ENCODE data around the gene TRAPPC2L. TPM values are rescaled to one million over a fixed set of nuclear protein-coding genes. Genes with fewer than 3 reads are reported as not detected.

The TRAPPC2L gene
- total and polyA plus RNA-seq, 3 donors from 2014 or later, result 58.3 to 216 (median 59.8) TPM

- H3K27ac ChIP-seq, result no peak overlapping the region
- no peaks in the 10 kb centered on the region for H3K36me3 ChIP-seq (ENCODE audit: low read depth, missing control alignments)
- no peak overlapping the region for H3K4me3 ChIP-seq
- H3K9me3 ChIP-seq, result no peaks in the 10 kb centered on the region
- intact Hi-C loops (cut with DNase I; ENCODE audit: low total_unique reads), result no loop called here
- no peak for TF ChIP-seq POLR2A (IDR thresholded peaks at IDR 0.05)
- no peak for TF ChIP-seq CTCF (IDR thresholded peaks at IDR 0.05)
- no peak for DNase-seq
- H3K4me1 ChIP-seq, result peaks cover 20% of the 10 kb centered on the region
- WGBS, 2 donors, result 84 to 100% methylated on average over 4 to 16 of the region's 16 CpGs
- H3K27me3 ChIP-seq, result no peaks in the 10 kb centered on the region
Observed at GRCh38 chr16:88911946-88912310, 55.0 kb downstream of the TRAPPC2L start.

Other genes starting within 250 kb of the TRAPPC2L start
- gene IL17C, start 218.6 kb upstream of the TRAPPC2L start, total RNA-seq, result 1 to 10 TPM in 1 of 2 donors, under 1 TPM in 1; 0.99 to 1.5 TPM
- 0.75 TPM for gene IL17C, start 218.6 kb upstream of the TRAPPC2L start, polyA plus RNA-seq (ENCODE audit: insufficient read depth, low read depth, low replicate concordance)
- 10 to 100 TPM; 11.7 to 34.9 TPM for gene CYBA, start 206.1 kb upstream of the TRAPPC2L start, total RNA-seq
- gene CYBA, start 206.1 kb upstream of the TRAPPC2L start, polyA plus RNA-seq (ENCODE audit: insufficient read depth, low read depth, low replicate concordance), result 40.0 TPM
- 10 to 100 TPM; 46.6 to 56.1 TPM for gene MVD, start 194.0 kb upstream of the TRAPPC2L start, total RNA-seq
- gene MVD, start 194.0 kb upstream of the TRAPPC2L start, polyA plus RNA-seq (ENCODE audit: insufficient read depth, low read depth, low replicate concordance), result 100 TPM
- gene SNAI3, start 170.6 kb upstream of the TRAPPC2L start, total RNA-seq, result 1 to 10 TPM; 2.5 to 3.0 TPM
- 1.3 TPM for gene SNAI3, start 170.6 kb upstream of the TRAPPC2L start, polyA plus RNA-seq (ENCODE audit: insufficient read depth, low read depth, low replicate concordance)
- gene RNF166, start 150.7 kb upstream of the TRAPPC2L start, total RNA-seq, result 10 to 100 TPM; 37.4 to 41.3 TPM
- 18.3 TPM for gene RNF166, start 150.7 kb upstream of the TRAPPC2L start, polyA plus RNA-seq (ENCODE audit: insufficient read depth, low read depth, low replicate concordance)
- 10 to 100 TPM; 24.8 to 25.4 TPM for gene CTU2, start 150.6 kb upstream of the TRAPPC2L start, total RNA-seq
- gene CTU2, start 150.6 kb upstream of the TRAPPC2L start, polyA plus RNA-seq (ENCODE audit: insufficient read depth, low read depth, low replicate concordance), result 19.8 TPM
- 10 to 100 TPM; 40.7 to 44.5 TPM for gene PIEZO1, start 71.9 kb upstream of the TRAPPC2L start, total RNA-seq
- gene PIEZO1, start 71.9 kb upstream of the TRAPPC2L start, polyA plus RNA-seq (ENCODE audit: insufficient read depth, low read depth, low replicate concordance), result 24.2 TPM
- 10 to 100 TPM; 14.9 to 19.1 TPM for gene CDT1, start 53.3 kb upstream of the TRAPPC2L start, total RNA-seq
- 11.9 TPM for gene CDT1, start 53.3 kb upstream of the TRAPPC2L start, polyA plus RNA-seq (ENCODE audit: insufficient read depth, low read depth, low replicate concordance)
- gene APRT, start 45.2 kb upstream of the TRAPPC2L start, total RNA-seq, result 10 to 100 TPM; 62.1 to 82.1 TPM
- 86.0 TPM for gene APRT, start 45.2 kb upstream of the TRAPPC2L start, polyA plus RNA-seq (ENCODE audit: insufficient read depth, low read depth, low replicate concordance)
- 10 to 100 TPM; 65.3 to 94.4 TPM for gene GALNS, start 180 bp upstream of the TRAPPC2L start, total RNA-seq
- gene GALNS, start 180 bp upstream of the TRAPPC2L start, polyA plus RNA-seq (ENCODE audit: insufficient read depth, low read depth, low replicate concordance), result 55.9 TPM
- gene PABPN1L, start 9.5 kb downstream of the TRAPPC2L start, total RNA-seq, result under 1 TPM in 1 of 2 donors, not detected in 1; 0.93 TPM
- 0.34 TPM for gene PABPN1L, start 9.5 kb downstream of the TRAPPC2L start, polyA plus RNA-seq (ENCODE audit: insufficient read depth, low read depth, low replicate concordance)
- gene CBFA2T3, start 120.1 kb downstream of the TRAPPC2L start, total RNA-seq, result 10 to 100 TPM in 1 of 2 donors, 1 to 10 TPM in 1; 9.2 to 11.9 TPM
- gene CBFA2T3, start 120.1 kb downstream of the TRAPPC2L start, polyA plus RNA-seq (ENCODE audit: insufficient read depth, low read depth, low replicate concordance), result 7.1 TPM
- 10 to 100 TPM; 61.0 to 70.1 TPM for gene ACSF3, start 236.7 kb downstream of the TRAPPC2L start, total RNA-seq
- gene ACSF3, start 236.7 kb downstream of the TRAPPC2L start, polyA plus RNA-seq (ENCODE audit: insufficient read depth, low read depth, low replicate concordance), result 30.3 TPM